SK-N-SH (cell line): Measurements from ENCODE around the gene DOCK4.

Experiments used
- CTCF ChIP-seq: fragments of 200-600 bp; sonication (generic); IDR thresholded peaks from 2 replicates; pipeline ENCODE4 v1.6.1; 2017; ENCODE audit warnings: antibody characterized with exemption, mild to moderate bottlenecking, moderate library complexity
- NFIC ChIP-seq: IDR thresholded peaks from 2 replicates; pipeline ENCODE4 v1.4.0; 2012; ENCODE audit warnings: borderline replicate concordance

- TF ChIP-seq NFIC (no peak), CTCF (no peak)
These were observed 145.1 kb downstream of the DOCK4 start for GRCh38 chr7:112061051-112061450.
